Measurements from ENCODE around the gene PLEKHH3. TPM values are rescaled to one million over a fixed set of nuclear protein-coding genes. Genes with fewer than 3 reads are reported as not detected.

Gene PLEKHH3, protein sequence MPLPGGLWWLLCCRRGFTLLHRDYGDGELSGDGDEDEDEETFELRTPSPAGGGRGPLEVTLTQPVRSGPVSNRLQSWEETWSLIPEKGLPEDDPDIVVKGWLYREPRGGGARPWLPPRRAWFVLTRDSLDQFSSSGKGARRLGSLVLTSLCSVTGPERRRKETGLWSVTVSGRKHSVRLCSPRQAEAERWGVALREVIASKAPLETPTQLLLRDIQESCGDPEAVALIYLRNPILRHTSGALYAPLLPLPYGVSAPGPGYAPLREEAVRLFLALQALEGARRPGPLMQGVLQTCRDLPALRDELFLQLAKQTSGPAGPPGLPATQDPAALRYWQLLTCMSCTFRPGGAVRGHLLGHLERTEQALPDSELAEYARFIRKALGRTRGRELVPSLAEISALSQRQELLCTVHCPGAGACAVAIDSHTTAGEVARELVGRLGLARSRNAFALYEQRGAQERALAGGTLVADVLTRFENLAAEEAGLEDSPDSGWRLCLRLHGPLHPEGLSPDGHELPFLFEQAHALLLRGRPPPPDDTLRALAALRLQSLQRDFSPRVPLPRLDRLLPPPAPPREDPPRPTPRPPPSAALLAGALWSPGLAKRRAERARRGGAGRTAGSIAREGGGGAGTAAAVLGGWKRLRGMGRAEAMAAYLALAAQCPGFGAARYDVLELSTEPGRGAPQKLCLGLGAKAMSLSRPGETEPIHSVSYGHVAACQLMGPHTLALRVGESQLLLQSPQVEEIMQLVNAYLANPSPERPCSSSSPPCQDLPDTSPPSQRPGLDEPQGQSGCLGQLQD
- 6.3 and 8.5 TPM in 2 replicates for total RNA-seq

DNA sequence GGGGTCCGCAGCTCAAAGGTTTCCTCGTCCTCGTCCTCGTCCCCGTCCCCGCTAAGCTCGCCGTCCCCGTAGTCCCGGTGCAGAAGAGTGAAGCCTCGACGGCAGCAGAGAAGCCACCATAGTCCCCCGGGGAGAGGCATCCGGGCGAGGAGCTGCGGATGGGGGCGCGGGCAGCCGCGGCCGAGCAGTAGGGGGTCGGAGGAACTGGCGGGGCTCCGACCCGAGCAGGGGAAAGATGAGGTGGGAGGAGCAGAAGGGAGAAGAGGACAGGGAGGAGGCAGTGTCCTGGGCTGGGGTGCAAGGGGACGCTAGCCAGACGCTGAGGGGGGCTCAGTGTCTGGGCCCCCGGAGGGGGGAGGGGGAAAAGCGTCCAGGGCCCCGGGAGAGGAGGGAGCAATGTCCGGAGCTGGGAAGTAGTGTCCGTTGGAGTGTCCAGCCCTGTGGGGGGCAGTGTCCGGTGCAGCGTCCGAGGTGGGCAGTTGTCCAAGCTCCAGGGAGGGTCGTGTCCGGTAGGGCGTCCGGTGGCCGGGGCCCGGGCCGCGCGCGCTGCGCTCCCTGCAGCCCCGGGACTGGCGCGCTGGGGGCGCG, at the start of gene PLEKHH3:
TSS of gene PLEKHH3 (minus strand) at position 571 of the 588 bp plus-strand sequence. CDS start at position 140, 431 bp downstream.
- no peak for DNase-seq (ENCODE audit: low read depth, low spot score)

DNA sequence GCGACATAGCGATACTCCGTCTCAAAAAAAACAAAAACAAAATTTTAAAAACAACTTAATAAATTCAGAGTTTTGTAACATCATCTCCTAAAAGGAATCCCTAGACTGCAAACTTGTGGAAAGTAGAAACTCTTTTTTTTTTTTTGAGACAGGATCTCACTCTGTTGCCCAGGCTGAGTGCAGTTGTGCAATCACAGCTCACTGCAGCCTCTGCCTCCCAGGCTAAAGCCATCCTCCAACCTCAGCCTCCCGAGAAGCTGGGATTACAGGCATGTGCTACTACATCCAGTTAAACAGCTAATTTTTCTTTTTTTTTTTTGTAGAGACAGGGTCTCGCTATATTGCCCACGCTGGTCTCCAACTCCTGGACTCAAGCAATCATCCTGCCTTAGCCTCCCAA, 48.3 kb upstream of the PLEKHH3 start:
- no peak for DNase-seq (ENCODE audit: low read depth, low spot score)

DNA sequence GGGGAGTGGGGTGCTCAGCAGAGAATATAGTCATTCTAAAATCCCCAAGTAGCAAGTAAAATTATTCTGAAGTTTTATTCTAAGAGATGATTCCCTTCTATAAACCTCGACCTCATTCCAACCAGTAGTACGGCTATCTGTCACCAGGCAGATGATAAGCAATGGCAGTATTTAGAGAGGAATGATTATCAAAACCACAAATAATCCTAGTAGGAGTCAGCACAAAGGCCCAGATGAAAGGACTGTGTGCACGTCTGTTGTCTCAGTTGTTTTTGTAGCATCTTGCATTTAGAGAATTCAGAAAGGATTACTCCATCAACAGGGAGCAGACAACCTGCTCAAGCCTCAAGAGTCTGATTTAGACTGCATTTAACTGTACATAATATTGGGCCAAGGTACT, 46.8 kb upstream of the PLEKHH3 start:
- DNase-seq (ENCODE audit: low read depth, low spot score), result no peak

DNA sequence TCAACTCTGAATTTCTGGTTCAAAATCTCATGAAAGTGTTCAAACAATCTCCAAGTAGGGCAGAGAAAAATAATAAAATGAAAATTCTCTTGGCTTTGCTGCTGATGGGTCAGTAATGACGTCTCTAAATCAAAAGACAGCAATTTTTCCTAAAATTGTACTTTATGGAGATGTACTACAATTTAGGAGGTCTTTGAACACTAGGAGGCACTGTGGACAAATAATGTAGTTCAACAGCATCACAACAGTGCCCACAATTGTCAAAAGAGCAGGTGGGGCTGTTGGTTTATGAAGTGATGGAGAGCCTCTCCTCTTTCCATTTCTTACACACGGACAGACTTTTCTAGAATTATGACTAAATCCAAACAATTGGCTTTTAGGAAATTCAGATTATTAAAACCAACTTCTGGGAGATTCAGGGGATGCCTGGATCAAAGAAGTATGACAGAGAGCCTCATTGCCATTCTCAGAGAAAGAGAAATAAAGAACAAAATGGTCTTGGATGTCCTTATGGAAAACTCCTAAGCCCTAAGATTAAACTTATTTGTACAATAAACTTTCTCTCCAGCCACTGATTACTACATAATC, 44.3 kb upstream of the PLEKHH3 start:
- peak; percentile 52 for DNase-seq (ENCODE audit: low read depth, low spot score)

DNA sequence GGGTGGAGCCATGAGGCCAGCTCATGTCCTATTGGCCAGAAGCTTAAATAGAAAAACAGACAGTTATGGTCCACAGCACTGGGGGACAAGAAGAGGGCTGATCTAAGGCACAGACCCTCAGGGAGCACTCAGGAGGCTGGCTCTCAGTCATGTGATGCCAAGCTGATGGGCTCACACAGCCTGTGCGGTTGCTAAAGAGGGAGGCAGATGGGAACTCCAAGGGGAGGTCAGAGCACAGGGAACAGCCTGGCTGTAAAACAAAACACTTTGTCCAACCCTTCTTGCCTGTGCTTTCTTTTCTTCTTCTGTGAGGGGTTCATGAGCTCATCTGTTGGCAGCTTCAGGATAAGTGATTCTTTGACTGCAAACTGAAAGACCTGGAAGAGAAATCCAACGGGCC, 32.8 kb upstream of the PLEKHH3 start:
- DNase-seq (ENCODE audit: low read depth, low spot score), result no peak

DNA sequence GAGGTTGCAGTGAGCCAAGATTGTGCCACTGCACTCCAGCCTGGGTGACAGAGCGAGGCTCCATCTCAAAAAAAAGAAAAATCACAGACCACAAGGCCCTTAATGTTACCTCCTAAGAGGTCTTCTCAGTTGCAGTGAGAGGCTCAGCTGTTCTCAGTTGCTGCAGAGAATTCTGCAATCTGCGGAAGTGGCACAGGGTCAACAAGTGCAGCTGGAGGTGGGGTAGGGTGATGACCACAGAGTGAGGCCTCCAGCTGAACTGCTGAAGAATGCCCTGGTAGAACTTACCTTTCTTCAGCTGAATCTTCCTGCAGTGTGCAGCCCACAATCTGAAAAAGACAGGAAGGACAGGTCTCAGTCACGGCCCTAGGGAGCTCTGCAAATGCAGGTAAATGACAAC, 31.8 kb upstream of the PLEKHH3 start:
- DNase-seq (ENCODE audit: low read depth, low spot score), result no peak

DNA sequence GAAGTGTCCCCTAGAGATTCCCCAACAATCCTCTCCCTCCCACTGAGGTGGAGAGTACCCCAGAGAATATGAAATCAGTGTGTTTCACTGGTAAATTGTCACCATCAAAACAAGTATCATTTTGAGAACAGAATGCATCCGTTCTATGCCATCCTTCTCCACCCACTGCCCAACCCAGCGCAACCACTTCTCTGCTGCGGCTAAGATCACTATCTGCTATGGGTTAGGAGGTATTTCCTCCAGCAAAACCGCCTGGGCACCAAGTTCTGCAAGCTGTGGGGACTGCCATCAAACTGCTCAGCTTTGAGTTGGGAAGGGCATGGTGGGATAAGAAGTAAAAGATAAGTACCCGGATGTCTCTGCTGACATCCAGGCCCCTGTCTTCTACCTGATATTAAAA, 29.9 kb upstream of the PLEKHH3 start:
- no peak for DNase-seq (ENCODE audit: low read depth, low spot score)

DNA sequence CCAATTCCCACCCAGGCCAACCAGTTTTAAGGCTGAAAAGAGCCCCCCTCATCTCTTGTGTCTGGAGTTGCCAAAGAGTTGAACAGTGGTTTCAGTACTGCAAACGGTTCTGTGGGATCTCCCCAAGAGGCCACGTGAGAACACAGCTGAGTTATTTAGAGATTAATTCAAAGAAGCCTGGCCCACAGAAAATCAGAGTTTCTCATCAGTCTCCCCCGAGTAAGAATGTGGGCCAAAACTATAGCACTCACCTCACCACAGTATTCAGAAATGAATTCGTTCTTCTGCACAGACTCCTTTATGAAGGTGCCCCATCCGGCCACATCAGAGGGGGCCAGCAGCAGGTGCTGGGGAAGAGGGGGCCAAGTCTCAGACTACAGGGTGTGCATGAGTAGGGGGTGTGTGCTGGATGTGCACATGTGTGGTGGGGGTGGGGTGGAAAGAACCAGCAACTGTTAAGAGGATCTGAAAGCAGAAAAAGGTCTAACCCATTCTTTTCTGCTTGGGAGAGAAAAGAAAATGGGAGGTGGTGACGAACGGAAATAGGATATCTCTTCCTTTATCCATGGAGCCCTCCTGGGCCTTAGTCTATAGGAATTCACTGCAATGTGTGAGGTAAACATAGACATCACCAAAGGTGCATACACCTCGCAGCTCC, 28.2 kb upstream of the PLEKHH3 start:
- no peak for DNase-seq (ENCODE audit: low read depth, low spot score)

DNA sequence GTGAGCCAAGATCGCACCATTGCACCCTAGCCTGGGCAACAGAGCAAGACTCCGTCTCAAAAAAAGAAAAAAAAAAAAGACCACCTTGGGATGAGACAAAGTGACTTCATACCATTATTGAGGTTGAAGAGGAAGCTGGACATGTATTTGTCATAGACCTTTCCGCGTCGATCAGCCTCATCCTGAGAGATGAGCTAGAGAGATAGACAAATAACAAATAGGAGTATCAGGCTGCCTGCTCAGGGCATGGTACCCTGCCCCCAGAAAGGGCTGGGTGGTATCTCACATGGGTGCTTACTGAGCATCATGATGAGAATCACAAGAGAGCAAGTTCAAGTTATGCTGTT, 27.7 kb upstream of the PLEKHH3 start:
- no peak for DNase-seq (ENCODE audit: low read depth, low spot score)

DNA sequence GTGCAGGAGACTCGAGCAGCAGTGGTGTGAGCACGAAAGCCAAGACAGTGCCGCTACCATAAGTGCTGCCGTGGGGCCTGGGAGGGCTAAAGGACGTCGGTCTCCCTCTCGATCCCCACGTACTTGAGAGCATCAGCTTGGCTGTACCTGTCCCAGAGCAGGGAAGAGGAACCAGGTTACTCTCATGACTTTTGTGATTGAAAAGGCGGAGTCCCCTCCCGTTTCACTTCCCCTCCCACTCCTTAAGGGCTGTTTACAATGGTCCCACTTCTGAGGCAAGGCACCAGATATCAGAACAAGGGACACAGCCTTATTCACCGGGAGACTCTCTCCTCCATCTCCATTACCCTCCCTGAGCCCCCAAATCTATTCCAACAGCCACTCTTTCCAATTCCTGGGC, 25.7 kb upstream of the PLEKHH3 start:
- no peak for DNase-seq (ENCODE audit: low read depth, low spot score)

DNA sequence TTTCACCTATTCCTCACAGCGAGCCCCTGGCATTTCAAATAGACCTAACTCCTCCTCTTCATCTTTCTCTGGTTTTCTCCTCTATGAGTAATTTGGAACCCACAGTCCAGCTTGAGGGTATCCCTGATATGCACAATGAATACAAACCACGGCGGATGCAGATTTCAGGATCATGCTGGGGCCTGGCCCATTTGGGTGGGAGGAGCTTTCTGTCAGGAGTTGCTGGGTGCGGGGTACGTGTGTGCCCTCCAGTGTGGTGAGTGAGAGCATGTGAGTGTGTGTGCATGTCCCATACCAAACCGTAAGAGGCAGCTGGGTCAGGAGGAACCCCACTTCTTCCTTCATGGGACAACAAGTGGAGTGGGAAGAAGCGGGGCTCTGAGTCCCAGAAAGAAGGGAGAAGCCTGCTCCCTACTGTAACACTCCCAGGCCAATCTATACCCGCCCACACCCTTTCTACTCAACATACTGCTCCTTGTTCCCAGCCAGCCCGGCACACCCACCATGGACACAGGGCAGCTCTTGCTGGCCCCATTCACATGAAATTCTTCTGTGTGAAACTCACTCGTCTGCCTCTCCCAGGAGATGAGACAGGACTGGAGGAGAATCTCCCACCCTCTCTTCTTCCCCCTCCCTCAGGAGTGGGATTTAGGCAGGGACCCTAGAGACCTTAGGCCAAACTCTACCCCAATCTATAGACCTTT, 23.9 kb upstream of the PLEKHH3 start:
- no peak for DNase-seq (ENCODE audit: low read depth, low spot score)

DNA sequence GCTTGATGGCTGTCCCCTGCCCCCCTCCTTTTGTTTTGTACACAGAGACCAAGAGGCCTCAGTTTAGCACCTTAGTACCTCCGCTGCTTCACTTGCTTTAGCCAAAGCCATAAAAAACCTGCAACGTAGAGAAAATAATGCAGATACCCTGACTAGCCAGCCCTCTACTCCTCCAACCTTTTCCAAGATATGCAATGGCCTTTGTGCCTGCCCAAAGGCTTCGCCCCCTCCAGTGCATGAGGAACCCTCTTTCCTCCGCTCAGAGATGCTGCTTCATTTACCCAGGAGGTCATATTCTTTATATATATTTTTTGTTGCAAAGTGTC, 22.6 kb upstream of the PLEKHH3 start:
- no peak for DNase-seq (ENCODE audit: low read depth, low spot score)

DNA sequence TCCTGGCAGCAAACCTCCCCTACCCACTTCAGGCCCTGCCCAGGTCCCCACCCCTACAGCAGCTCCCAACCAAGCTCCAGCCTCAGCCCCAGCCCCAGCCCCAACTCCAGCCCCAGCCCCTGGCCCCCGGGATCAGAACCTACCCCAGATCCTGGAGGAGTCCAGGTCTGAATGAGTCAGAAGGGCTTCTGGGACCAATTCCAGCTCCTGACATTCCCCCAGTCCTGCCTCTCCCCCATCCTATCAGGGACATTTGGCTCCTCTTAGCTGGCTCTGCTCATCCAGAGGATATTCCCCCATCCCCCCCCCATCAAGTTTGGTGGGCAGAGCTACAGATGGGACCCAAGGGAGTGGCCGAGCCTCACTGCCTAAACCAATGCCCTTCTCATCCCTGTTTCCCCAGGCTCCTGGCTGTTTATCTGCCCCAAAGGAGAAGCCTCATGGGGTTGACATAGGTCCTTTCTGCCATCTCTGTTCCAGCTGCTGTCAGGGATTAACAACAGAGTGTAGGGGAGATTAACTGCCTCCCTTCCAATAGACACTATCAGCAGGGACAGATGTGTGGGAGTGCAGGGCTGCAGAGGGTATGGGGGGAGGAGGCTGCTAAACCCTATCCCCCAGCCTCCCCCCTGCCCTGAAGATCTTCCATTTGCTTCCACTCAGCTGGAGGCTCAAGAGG, 22.1 kb upstream of the PLEKHH3 start:
- DNase-seq (ENCODE audit: low read depth, low spot score), result no peak

DNA sequence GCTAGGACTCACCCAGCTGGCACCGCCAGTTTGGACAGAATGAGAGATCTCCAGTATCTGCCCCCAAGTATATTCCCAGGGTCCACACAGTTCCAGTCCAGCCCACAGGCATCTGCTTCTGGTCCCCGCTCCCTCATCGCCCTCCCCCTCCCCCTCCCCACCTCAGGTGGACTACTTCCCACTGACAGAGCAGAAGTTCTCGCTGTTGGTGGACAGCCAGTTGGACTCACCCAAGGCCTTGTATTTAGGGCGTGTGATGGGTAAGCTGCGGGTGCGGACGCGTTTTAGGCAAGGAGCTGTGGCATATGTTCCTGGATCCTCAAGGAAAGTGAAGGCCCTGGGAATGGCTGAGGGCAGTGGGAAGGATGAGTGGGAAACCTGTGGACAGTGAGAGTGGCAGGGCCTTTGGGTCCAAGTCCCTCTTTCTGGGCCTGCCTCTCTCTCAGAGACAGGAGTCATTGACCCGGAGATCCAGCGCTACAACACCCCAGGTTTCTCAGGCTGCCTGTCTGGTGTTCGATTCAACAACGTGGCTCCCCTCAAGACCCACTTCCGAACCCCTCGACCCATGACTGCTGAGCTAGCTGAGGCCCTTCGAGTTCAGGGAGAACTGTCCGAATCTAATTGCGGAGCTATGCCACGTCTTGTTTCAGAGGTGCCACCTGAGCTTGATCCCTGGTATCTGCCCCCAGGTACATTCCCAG, 20.5 kb upstream of the PLEKHH3 start:
- no peak for DNase-seq (ENCODE audit: low read depth, low spot score)

DNA sequence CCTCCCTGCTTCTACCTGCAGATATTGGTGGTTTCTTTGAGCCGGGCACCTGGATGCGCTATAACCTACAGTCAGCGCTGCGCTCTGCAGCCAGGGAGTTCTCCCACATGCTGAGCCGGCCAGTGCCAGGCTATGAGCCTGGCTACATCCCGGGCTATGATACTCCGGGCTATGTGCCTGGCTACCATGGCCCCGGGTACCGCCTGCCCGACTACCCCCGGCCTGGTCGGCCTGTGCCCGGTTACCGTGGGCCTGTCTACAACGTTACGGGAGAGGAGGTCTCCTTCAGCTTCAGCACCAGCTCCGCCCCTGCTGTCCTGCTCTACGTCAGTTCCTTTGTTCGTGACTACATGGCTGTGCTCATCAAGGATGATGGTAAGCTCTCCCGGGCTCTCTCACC, 18.7 kb upstream of the PLEKHH3 start:
- no peak for DNase-seq (ENCODE audit: low read depth, low spot score)

DNA sequence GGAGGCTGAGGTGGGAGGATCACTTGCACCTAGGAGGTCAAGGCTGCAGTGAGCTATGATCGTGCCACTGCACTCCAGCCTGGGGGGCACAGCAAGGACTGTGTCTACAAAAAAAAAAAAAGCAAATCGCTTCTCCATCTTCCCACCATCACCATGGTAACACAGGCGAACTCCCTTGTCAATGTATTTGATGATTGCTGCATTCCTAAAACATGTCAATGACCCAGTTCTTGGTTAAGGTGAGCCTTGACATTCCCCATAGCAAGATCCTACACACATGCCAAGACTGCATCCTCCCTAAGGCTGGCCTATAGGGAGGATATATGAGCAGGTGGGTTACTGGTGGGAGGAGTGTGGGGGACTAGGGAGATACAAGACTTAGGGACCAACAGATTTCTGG, 17.7 kb upstream of the PLEKHH3 start:
- no peak for DNase-seq (ENCODE audit: low read depth, low spot score)

DNA sequence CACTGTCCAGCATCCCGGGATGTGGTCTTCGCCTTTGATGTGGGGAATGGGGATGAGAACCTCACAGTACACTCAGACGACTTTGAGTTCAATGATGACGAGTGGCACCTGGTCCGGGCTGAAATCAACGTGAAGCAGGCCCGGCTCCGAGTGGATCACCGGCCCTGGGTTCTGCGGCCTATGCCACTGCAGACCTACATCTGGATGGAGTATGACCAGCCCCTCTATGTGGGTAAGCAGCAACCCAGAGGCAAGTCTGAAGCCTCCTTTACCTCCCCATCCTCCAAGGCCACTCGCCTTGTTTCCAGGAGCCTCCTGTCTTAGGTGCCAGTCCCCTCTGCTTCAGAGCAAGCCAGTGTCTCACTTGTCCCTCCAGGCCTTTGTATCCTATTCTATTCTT, 15.7 kb upstream of the PLEKHH3 start:
- DNase-seq (ENCODE audit: low read depth, low spot score), result no peak

DNA sequence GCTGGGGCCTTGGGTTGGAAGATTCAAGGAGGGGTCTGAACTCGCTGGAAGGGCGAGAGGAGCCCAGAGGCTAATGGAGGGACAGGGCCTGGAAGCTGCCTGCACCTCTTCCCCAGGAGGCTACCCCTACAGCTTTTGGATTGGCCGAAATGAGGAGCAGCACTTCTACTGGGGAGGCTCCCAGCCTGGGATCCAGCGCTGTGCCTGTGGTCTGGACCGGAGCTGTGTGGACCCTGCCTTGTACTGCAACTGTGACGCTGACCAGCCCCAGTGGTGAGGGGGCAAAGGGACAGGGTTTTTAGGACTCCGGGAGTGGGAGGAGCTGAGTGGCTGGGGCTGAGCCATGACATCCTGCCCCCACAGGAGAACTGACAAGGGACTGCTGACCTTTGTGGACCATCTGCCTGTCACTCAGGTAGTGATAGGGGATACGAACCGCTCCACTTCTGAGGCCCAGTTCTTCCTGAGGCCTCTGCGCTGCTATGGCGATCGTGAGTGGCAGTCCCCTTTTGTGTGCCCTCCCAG, 14.3 kb upstream of the PLEKHH3 start:
- DNase-seq (ENCODE audit: low read depth, low spot score), result no peak

DNA sequence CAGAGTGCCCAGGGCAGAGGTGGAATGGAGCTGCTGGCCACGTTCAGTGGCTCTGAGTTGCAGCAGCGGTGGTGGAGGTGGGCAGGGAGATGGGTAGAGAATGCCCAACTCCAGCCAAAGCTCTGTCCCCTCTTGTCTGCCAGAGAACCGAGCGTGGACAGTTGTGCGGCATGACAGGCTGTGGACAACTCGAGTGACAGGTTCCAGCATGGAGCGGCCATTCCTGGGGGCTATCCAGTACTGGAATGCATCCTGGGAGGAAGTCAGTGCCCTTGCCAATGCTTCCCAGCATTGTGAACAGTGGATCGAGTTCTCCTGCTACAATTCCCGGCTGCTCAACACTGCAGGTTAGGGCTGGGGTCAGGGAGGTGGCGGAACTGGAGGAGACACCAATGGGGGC, 13.8 kb upstream of the PLEKHH3 start:
- DNase-seq (ENCODE audit: low read depth, low spot score), result no peak

Measured in pulmonary artery endothelial cell (primary cell).